ENCODE data around the gene BEST1. TPM values are rescaled to one million over a fixed set of nuclear protein-coding genes. Genes with fewer than 3 reads are reported as not detected.

Gene BEST1
- total RNA-seq, 4 donors from 2014 or later: 3.0 to 4.0 (median 3.4) TPM

DNA sequence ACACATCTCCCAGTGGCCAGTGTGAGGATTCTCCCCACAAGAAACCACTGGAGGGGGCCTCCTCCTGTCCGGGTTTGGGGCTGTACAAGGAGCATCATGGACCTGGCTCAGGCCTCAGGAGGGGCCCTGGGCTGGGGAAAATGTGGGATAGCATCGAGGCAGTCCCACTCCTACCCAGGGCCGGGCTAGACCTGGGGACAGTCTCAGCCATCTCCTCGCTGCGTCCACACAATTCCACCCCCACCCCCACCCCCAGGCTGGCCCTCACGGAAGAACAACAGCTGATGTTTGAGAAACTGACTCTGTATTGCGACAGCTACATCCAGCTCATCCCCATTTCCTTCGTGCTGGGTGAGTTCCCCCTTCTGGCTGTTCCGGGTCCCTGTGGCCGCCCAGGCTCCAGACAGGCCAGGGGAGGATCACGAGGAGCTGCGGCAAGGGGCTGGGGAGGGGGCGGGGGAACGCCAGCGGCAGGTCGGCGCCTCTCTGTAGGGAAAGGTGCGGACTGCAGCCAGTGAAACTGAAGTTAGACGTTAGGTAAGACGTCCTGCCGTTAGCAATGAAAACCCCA lies 4.8 kb downstream of the BEST1 start:
- H3K4me1 ChIP-seq: peaks cover 0 to 28% (median 8%) of the 10 kb centered on the region in 3 donors
- H3K27ac ChIP-seq: peak overlapping the region; percentile 3 to 83 (median 80)
- peak overlapping the region; percentile 32 to 54 for H3K4me3 ChIP-seq
- peak; percentile 92 for ATAC-seq
- H3K36me3 ChIP-seq: peaks cover 0 to 33% of the 10 kb centered on the region in 2 donors
- 20% methylated on average over 1 of the region's 21 CpGs; no CpG with 5 or more reads in 1 of the 2 donors for WGBS, 2 donors (ENCODE audit: low coverage in 1 of 2)
- H3K9me3 ChIP-seq: no peaks in the 10 kb centered on the region
- peaks cover 36% of the 10 kb centered on the region for H3K27me3 ChIP-seq
- TF ChIP-seq POLR2A (IDR thresholded peaks at IDR 0.05): peak in 1 of 2 donors; percentile 21
- peak; percentile 66 for TF ChIP-seq POLR2AphosphoS5 (IDR thresholded peaks at IDR 0.05)
- no peak for TF ChIP-seq EP300 (IDR thresholded peaks at IDR 0.05)
- TF ChIP-seq, protein P1, sequence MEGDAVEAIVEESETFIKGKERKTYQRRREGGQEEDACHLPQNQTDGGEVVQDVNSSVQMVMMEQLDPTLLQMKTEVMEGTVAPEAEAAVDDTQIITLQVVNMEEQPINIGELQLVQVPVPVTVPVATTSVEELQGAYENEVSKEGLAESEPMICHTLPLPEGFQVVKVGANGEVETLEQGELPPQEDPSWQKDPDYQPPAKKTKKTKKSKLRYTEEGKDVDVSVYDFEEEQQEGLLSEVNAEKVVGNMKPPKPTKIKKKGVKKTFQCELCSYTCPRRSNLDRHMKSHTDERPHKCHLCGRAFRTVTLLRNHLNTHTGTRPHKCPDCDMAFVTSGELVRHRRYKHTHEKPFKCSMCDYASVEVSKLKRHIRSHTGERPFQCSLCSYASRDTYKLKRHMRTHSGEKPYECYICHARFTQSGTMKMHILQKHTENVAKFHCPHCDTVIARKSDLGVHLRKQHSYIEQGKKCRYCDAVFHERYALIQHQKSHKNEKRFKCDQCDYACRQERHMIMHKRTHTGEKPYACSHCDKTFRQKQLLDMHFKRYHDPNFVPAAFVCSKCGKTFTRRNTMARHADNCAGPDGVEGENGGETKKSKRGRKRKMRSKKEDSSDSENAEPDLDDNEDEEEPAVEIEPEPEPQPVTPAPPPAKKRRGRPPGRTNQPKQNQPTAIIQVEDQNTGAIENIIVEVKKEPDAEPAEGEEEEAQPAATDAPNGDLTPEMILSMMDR (IDR thresholded peaks at IDR 0.05): peak in 2 of 4 experiments; percentile 7 to 38

DNA sequence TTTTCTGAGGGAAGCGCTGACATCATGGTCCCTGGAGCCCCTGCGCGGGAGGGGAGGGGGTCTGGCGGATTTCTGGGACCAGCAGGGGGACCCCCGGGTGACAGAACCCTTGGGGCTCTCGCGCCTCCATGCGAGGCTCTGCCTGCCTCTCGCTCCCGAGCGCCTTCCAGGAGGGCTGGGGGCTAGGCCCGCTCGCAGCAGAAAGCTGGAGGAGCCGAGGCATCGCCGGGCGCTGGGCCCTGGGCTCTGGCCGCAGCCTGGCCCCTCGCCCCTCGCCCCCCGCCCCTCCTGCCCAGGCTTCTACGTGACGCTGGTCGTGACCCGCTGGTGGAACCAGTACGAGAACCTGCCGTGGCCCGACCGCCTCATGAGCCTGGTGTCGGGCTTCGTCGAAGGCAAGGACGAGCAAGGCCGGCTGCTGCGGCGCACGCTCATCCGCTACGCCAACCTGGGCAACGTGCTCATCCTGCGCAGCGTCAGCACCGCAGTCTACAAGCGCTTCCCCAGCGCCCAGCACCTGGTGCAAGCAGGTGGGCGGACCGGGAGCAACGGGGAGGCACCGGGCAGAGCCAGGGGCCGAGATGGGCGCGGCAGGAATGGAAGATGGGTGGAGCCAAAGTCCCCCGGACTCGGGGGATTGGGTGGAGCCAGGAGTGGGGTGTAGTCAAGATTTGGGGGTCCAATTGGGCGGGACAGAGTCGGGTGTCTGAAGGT lies 5.4 kb downstream of the BEST1 start:
- Histone ChIP-seq H3K4me3 (peak overlapping the region; percentile 32 to 54), H3K36me3 (peaks cover 0 to 38% of the 10 kb centered on the region in 2 donors), H3K27ac (peak overlapping the region; percentile 3 to 83 (median 80)), H3K27me3 (peaks cover 36% of the 10 kb centered on the region), H3K4me1 (peaks cover 0 to 30% (median 8%) of the 10 kb centered on the region in 3 donors), H3K9me3 (no peaks in the 10 kb centered on the region)
- TF ChIP-seq, protein P1 (IDR thresholded peaks at IDR 0.05): no peak
- TF ChIP-seq POLR2A (IDR thresholded peaks at IDR 0.05) (no peak), POLR2AphosphoS5 (IDR thresholded peaks at IDR 0.05) (peak; percentile 8), EP300 (IDR thresholded peaks at IDR 0.05) (no peak)
- ATAC-seq: peak; percentile 52
- WGBS, 2 donors (ENCODE audit: low coverage in 1 of 2): 0 to 4% methylated on average over 1 to 23 of the region's 56 CpGs

DNA sequence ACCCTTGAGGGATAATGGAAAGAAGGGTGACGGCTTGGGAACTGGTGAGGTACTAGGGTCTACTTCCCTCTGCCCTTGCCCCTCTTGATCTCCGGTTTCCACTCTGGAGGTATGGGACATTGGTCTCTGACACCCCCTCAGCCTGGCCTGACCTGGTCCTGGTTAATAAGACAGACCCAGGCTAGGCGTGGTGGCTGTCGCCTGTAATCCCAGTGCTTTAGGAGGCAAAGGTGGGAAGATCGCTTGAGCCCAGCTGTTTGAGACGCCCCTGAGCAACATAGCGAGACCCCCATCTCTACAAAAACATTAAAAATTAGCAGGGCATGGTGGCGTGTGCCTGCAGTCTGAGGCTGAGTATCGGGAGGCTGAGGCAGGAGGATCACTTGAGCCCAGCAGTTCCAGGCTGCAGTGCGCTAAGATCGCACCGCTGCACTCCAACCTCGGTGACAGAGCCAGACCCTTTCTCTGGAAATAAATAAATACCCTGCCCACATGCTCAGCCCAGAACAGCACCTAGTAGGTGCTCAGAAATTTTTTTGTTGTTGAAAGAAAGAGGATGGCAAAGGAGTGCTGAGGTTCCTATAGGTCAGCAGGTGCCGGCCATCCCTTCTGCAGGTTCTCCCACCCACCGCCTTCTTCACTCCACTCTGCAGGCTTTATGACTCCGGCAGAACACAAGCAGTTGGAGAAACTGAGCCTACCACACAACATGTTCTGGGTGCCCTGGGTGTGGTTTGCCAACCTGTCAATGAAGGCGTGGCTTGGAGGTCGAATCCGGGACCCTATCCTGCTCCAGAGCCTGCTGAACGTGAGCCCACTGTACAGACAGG lies 6.3 kb downstream of the BEST1 start:
- no peaks in the 10 kb centered on the region for H3K9me3 ChIP-seq
- H3K27ac ChIP-seq: peak overlapping the region in 3 of 4 donors; percentile 78 to 83 (median 82)
- H3K27me3 ChIP-seq: peaks cover 36% of the 10 kb centered on the region
- no peak for ATAC-seq
- no peak for TF ChIP-seq POLR2AphosphoS5 (IDR thresholded peaks at IDR 0.05)
- peaks cover 0 to 38% (median 11%) of the 10 kb centered on the region in 3 donors for H3K4me1 ChIP-seq
- H3K36me3 ChIP-seq: peaks cover 0 to 38% of the 10 kb centered on the region in 2 donors
- 91 to 100% methylated on average over 2 to 11 of the region's 20 CpGs for WGBS, 2 donors (ENCODE audit: low coverage in 1 of 2)
- peak overlapping the region in 1 of 2 donors; percentile 54 for H3K4me3 ChIP-seq

DNA sequence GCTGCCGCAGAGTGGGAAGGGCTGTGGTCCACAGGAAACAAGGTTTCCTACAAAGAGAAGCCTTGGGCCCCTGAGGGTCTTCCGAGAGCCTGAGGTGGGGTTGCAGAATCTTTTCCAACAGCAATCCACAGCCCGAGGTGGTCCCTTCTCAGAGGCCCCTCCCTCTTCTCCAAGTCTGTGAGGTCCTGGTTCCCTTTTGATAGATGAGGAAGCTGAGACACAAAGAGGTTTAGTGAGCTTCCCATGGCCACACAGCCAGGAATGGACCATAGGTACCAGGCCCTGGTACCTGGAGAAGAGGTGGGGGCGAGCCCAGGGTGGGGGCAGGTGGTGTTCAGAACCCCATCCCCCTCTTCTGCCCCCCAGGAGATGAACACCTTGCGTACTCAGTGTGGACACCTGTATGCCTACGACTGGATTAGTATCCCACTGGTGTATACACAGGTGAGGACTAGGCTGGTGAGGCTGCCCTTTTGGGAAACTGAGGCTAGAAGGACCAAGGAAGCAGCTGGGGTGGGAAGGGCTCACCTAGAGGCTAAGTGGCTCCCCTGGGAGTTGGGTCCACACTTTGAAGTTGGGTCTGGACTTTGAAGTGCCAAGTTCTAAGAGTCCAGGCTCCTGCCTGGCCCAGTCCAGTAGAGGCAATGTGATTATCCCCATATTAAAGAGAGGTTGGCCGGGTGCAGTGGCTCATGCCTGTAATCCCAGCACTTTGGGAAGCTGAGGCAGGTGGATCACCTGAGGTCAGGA lies 7.0 kb downstream of the BEST1 start:
- Histone ChIP-seq H3K27ac (no peak overlapping the region), H3K9me3 (no peaks in the 10 kb centered on the region), H3K4me3 (no peak overlapping the region), H3K4me1 (peaks cover 0 to 46% (median 11%) of the 10 kb centered on the region in 3 donors), H3K27me3 (peaks cover 30% of the 10 kb centered on the region), H3K36me3 (peaks cover 0 to 38% of the 10 kb centered on the region in 2 donors)
- TF ChIP-seq POLR2A (IDR thresholded peaks at IDR 0.05) (no peak), EP300 (IDR thresholded peaks at IDR 0.05) (no peak), POLR2AphosphoS5 (IDR thresholded peaks at IDR 0.05) (no peak)
- TF ChIP-seq, protein P1 (IDR thresholded peaks at IDR 0.05): no peak
- 75% methylated on average over 4 of the region's 7 CpGs; no CpG with 5 or more reads in 1 of the 2 donors for WGBS, 2 donors (ENCODE audit: low coverage in 1 of 2)
- no peak for ATAC-seq

All from gastroesophageal sphincter (tissue), 4 donors.